GM19239 (cell line): ENCODE data around the gene TSPAN18.

ENCODE experiments used
- DNase-seq: peaks from one replicate; pipeline ENCODE4 v3.0.0; 2011; ENCODE audit warnings: low spot score; ENCODE audit not compliant: insufficient read length
- FAIRE-seq: peaks from 2 replicates; lab custom pipeline; 2011; peaks lifted over from hg19 to GRCh38; lab: Jason Lieb, UNC

TSPAN18 gene

DNA sequence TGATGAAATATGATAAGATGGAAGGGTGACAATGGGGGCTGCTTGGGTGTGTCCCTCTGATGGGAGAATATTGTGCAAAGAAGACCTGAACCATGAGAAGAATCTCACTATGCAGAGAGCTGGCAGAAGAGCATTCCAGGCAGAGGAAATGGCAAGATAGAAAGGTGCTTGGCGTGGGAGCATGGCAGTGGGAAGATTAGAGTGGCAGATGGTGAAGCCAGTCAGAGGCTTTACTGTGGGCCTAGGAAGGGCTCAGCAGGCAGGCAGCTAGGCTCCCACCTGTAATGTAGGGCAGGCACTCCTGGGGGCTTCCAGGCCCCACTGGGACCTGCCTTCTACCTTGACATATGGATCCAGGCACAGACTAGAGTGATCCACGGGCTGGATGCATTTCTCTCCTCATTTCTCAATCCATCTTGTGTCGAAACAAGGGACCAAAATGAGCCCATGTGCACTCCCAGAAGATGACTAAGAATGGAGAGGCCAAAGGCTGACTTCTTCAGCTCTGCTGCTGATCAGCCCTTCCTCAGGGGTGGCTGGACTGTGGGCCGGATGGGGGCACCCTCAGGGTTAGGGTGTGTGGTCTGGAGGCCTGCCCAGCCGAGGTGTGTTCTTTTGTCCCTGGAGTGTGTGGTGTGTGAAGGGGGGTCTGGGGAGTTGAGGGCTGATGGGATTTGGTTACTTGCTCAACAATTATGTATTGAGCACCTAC, 88.3 kb downstream of the TSPAN18 start:
- DNase-seq (no peak), FAIRE-seq (no peak)

DNA sequence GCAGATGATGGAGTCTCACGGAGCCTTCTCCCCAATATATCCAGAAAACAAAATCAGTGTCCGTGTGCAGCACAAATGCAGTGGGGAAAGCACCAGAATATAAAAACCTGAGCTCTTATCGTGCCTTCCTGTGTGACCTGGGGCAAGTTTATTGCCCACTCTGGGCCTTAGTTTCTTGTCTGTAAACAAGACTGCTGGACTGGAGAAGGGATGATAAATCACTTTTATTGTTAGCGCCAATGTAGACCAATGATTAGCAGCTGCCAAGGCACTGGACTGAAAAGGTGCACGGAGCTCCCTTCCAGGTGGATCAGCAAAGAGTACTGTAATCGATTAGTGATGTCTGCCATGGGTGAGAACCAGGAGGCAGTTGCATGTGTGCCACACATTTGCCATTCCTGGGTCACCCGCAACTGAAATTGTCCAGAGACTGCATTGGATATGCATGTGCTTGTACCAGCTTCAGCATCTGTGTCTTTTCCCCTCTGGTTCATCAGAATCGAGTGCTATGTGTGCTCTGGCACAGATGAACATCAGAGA, 89.2 kb downstream of the TSPAN18 start:
- FAIRE-seq = no peak

DNA sequence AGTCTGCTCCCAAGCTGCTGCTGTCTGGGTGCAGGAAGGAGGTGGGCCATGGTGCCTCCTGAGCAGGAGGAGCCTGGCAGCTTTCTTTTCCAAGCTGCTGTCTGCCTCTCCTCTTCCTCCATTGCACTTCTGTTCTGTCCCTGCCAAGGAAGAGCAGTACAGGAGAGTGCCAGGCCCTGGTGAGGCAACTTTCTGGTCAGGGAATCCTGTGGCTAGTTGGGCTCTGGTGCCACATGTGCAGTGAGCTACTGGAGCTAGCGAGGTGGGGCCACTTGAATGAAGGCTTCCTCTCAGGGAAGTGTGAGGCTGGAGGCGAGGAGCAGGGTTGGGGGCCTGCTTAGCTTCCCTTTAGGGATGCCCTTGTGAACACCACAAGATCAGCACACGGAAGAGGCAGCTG, 90.0 kb downstream of the TSPAN18 start:
- FAIRE-seq = no peak

More for the DNA sequence above, 89.2 kb downstream of the TSPAN18 start:
- no peak for DNase-seq

DNA sequence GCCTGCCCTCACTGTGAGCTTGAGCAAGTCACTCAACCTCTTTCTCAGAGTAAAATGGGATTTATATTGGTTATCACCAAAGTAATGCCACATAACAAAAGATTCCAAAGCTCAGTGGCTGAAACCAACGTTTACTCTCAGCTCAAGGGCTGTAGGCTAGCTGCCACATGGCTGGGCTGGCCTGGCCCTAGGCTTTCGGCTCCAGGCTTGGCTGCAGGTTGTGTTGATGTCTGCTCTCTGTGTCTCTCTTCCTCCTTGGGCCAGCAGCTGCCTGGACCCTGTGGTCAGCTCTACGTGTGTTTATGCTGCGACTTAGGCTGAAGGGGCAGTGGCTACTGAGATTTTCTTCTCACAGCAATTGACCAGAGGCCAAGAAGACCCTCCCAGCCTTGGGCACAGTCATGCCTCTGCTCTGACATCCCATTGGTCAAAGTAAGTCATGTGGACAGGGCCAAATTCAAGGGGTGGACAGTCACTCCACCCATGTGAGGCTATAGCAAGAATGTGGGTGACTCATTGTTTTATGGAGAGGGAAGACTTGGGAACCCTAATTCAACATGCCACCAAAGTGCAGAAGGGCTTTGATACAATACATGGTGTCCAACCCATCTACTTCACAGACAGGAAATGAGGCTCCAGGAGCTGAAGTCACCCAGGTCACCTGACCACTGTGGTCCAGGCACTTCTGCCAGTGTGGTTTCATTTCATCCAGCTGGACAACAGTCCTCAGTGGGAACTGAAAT, 90.6 kb downstream of the TSPAN18 start:
- no peak for FAIRE-seq
- no peak for DNase-seq

More for the DNA sequence above, 90.0 kb downstream of the TSPAN18 start:
- no peak for DNase-seq

DNA sequence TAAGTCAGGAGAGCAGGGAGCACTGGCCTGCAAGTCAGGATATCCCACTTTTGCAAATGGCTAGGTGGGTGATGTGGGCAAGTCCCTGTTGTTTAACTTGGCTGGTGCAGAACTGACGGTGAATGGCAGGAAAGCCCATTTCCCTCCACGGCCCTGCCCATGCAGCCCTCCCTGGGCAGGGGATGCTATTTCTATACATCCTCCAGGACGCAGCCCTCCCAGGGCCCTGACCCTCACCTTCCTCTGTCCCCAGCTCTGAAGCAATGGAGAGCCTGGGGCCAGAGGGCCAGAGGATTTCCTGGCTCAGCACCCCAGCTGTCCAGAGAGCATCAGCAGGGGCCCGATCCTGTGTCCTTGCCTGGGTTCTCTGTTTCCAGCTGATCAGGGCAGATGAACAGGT, 91.3 kb downstream of the TSPAN18 start:
- FAIRE-seq (no peak), DNase-seq (no peak)

DNA sequence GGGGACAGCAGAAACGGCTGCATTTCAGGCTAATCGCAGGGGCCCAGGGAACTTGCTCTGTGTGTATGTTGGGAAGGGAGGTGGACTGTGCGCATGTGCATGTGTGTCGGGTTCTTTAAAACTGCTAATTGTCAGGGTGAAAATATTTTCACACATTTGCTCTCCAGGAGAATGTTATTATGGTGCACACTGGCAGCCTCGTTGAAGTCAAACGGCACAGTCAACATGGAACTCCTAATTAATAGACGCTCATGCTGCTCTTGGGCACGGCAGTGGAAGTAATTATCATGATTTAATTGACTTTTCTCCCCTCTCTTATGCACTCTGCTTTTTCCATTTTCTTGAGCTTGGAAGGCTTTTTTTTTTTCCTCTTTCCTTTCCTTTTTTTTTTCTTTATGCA, 92.6 kb downstream of the TSPAN18 start:
- FAIRE-seq = no peak
- no peak for DNase-seq

DNA sequence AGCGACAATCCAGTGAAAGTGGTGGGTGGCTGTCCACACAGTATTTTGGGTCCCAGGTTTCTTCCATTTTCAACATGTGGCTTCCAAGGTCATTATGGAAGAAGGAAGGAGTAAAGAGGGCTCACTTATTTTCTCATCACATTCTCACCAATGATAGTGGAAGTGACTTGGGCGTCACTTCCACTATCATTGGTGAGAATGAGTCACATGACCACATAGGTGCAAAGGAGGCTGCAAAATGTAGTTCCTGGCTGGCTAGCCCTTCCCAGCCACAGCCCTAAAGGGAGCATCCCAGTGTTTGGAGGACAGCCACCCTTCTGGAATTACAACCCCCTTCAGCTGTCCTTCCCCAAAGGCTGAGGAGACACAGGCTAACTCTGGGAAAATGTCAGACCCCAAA, 95.6 kb downstream of the TSPAN18 start:
- FAIRE-seq (no peak), DNase-seq (no peak)

DNA sequence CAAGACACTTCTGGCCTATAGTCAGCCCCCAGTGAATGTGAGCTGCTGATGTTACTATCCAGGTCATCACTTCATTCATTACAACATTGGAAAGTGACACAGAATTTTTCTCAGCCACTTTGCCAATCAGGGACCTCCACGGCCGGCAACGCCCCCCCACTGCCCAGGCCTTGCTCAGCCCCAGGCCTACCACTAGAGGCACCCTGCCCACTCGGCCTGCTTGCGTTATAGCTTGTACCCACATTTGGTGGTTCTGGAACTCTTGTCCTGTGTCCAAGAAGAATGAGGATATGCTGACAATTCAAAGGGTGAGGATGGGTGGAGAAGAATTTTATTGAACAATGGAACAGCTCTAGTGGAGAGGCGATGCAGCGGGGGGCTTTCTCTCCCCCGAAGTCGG, 96.2 kb downstream of the TSPAN18 start:
- DNase-seq (no peak), FAIRE-seq (no peak)

DNA sequence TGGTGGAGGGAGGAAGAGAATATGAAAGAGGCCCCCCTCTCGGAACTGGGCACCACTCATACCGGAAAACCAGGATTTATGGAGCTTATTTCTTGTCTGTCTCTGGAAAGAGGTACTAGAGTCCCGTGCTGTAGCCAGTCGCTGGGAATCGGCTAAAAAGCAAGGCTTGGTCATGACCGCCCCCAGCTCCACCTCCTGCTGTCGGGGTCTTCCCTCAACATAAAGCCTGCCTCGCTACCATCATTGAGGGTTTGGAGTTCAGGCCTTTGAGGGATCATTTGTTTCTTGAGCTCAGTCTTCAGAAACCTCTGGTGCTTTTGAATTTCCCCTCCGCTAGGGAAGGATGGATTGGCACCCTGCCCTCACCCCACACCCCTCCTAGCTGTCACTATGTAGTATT, 97.1 kb downstream of the TSPAN18 start:
- DNase-seq = no peak
- FAIRE-seq = no peak

DNA sequence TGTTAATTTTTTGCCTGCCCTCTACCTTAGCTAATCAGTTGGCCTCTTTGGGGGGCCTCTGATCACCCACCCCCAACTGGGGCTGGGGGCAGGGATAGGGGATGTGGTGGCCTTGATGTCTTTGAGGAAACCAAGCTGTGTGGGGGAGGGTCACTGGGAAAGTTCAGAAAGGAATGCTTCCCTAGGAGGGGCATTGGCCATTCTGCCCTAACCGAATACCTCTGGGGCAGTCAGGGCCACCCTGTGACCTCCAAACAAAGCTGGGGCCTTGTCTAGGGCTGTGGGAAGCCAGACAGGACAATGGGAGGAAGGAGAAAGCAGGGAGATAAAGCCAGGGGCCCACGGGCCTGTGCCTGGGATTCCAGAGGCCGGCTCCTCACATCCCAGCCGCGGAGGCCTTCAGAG, 97.5 kb downstream of the TSPAN18 start:
- DNase-seq = no peak
- FAIRE-seq = no peak

DNA sequence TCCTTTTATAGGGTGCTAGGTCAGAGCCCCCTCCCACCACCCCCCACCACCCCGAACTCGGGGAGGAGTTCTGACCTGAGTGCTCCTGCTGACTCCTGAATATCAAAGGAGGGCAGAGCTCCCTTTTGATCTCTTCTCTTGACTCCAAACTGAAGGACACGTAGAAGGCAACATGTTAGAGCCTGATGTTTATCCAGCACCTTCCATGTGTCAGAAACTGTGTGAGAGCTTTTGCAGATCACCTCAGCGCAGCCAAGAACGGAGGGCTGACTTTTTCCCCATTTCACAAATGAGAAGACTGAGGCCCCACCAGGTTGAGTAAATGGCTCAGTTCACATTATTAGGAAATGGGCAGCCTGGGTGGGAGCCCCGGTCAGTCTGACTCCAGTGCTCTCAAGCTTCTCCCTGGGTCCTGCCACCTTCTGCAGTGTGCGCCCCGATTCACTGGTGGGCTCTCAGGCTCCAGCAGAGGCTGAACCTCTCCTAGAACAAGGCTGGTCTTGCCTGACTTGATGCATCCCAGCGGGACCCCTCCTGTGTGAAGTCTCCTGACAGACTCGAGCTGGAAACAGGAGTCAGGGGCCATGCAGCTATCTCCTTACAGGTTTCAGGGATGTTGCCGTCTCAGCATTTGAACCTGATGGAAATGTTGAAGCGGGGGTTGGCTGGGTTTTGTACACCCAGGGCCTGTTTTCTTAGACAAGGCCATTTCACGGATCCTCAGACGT, 98.5 kb downstream of the TSPAN18 start:
- DNase-seq (no peak), FAIRE-seq (no peak)

DNA sequence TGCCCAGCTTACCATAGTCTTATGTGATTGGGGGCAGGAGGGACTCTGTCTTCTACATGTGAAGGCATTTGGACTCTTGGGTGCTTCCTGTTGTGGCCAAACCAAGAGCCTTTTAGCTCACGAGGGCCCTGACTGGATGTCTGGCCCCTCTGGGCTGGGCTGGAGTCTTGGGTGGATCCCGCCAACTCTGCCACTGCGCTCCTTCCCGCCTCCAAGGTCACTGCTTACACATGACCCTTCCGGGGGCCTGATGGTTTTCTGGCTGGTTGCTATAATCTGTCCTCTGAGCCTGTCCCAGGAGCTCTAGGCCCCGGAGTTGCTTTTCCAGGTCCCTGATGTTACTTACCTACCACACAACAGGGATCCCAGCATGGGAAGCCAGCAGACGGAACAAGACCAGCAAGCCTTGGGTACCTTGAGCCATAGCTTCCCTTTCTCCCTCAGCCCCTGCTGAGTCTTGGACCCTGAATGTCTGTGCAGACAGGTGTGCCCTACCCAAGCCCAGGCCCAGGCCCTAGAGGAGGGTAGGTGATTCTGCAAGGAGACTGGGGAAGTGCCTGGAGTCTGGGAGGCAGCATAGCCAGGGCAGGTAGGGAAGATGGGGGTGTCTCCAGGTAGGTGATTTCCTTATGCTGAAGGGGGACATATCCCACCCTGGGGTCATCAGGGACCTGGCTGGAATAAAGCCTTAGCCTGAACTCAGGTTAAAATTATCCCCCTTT, 100.3 kb downstream of the TSPAN18 start:
- FAIRE-seq = no peak
- DNase-seq = no peak

DNA sequence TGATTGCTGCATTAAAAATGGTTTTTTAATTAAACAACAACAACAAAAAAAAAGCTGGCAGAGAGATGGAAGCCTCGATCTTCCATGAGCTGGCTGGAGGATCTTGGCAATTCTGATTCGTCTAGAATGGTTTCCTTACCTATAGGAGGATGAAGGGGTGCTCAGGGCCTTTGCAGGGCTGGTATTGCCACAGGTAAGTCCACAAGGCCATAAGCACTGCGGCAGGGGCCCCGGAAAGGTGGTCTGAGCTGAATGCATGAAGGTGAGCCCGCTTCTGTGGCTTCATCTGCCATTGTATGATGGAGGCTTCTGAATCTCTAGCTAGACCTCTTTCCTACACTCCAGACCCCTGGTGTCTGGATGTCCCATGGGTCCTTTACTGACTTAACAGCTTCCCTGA, 101.5 kb downstream of the TSPAN18 start:
- FAIRE-seq (no peak), DNase-seq (no peak)

DNA sequence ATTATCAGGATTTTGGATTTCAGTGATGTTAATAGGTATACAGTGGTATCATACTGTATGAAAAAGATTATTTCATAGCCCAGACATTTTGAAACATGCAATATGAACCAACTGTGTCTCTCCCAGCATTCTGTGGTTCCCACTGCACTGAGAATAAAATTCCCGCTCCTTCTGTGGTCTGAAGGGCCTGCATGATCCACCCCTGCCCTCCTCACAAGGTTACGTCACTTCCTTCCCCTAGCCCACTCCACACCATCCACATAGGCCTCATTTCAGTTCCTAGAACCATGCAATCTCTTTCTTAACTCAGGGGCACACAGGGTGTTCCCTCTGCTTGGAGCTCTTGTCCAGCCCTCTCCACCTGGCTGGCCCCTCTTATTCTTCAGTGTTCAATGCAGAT, 103.1 kb downstream of the TSPAN18 start:
- no peak for FAIRE-seq

DNA sequence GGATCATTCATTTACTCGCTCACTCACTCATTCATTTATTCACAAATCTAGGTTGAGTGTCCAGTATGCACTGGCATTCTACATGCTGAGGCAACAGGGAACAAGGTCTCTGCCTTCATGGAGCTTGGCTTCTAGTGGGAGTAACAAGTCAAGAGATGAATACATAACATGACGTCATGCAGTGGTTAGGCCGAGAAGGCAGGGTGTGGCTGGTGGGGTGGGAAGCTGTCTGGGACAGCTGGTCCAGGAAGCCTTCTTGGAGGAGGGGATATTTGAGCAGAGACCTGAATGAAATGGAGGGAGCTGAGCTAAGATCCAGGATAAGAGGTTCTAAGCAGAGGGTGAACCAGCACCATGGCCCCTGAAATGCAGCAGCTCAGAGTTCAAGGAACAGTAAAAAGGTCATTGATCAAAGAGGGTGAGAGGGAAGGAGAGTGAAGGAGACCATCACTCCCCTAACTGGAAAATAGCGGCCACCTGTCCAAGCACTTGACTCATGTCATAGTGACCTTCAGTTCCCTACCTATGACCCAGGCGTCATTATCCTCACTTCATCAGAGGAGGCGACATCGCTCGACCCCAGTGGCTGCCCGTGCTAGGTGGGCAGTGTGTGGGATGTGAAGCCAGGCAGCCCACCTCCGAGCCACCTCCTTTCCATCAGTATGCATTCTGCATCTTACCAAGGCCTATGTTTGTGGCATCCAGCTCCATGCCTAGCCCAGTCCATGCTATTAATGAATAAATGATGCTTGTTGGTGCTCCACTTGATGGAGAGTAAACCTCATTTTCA, 105.0 kb downstream of the TSPAN18 start:
- DNase-seq (no peak), FAIRE-seq (no peak)

More for the DNA sequence above, 103.1 kb downstream of the TSPAN18 start:
- no peak for DNase-seq

DNA sequence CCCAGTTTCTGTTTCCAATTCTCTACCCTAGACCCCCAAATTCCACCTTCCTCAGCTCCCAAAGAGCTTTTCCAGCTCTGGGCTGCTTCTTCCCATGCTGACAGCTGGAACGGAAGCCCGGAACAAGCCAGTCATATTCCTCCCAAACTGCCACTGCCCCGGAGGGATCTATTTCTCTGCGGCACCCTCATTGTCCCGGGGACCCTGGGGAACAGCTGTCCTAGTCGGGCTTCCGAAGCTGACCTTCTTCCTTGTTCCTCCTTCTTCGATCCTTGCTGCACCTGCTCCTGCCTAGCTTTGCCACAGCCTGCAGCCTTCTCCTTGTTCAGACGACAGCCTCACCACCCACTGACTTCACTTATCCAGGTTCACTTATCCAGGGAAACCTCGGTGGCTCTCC, 105.7 kb downstream of the TSPAN18 start:
- DNase-seq = no peak
- no peak for FAIRE-seq

DNA sequence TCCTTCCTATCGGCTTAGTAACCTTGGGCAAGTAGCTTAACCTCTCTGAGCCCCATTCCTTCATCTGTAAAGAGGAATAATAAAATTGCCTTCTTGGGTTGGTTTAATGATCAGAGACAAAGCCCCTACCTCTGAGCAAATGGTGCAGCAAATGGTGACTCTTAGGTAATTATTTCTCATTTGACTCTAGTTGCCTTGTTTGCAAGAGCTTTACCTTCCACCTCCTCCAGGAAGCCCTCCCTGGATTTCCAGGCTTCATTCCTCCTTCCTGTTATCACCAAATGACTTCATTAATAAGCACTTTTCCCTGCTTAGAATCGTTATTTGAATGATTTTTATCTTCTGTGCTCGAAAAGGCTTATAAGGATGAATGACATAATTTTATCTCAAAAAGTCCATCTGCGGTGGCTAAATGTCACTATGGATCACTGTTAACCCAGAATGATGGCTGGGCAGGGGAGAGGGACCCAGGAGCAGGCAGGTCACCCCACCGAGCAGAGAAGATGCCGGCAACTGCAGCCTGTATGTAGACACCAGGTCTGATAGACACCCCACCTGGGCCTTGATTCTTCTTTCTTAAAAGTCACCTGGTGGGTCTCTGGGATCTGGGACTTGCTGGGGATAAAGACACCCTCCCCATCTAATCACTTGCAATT, 106.6 kb downstream of the TSPAN18 start:
- FAIRE-seq = no peak
- no peak for DNase-seq

DNA sequence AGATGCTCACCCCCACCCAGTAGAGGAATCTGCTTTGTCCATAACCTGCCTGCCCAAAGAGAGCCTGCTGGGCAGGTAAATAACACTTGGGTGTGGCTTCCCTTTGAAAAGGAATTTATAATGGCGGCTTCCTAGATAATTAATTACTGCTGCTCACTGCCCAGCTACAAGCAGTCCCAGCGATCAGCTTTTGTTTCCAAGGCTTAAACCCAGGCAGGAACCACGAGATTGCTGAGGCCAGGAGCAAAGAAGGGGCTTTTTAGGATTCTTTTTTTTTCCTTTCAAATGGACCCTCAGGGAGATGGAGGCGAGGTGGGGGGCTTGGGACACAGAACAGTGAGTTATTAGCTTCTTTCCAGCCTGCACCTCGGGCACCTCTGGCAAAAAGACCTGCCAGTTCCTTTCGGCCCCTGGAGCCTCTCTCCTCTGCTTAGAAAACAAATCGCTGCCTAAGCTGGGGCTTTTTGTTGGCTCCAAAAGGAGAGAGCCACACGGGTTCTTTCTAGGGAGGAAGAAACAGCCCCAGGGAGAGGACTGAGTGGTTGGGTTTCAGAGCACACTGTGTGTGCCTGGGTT, 107.2 kb downstream of the TSPAN18 start:
- FAIRE-seq (no peak), DNase-seq (no peak)

DNA sequence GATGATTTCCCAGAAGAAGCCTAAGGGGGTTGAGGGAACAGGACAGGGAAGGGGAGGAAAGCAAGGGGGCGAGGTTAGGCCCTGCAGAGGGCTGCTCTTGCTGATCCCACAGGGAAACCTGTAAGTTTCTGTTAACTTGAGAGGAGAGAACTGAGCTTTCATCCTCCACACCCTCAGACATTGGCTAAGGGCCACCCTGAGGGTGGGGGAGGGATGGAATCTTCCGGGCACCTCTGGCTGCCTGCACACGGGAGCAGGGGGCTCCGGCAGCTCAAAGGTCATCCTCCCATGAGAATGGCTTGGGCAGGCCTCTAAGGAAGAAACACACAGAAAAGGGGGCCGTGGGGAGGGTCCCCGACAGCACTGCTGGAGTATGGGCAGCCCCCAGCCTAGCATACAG, 108.1 kb downstream of the TSPAN18 start:
- FAIRE-seq (no peak), DNase-seq (no peak)
